Left ventricle myocardium inferior (tissue), 1 donor: ENCODE data around the gene CCR3. TPM values are rescaled to one million over a fixed set of nuclear protein-coding genes. Genes with fewer than 3 reads are reported as not detected.

Experiments
- DNase-seq: peaks from one replicate; pipeline ENCODE4 v3.0.0-alpha.2; 2020
- H3K27ac ChIP-seq: fragments of 200-600 bp; replicated peaks from 2 replicates; pipeline ENCODE4 v1.8.0; 2021
- H3K27me3 ChIP-seq: fragments of 200-600 bp; 2 replicates; pipeline ENCODE4 v1.8.0; 2021; ENCODE audit warnings: low read depth
- H3K36me3 ChIP-seq: fragments of 200-600 bp; 2 replicates; pipeline ENCODE4 v1.8.0; 2021
- H3K4me1 ChIP-seq: fragments of 200-600 bp; 2 replicates; pipeline ENCODE4 v1.8.0; 2021
- H3K4me3 ChIP-seq: fragments of 200-600 bp; 2 replicates; pipeline ENCODE4 v1.8.0; 2021; ENCODE audit warnings: mild to moderate bottlenecking, moderate library complexity
- H3K9me3 ChIP-seq: fragments of 200-600 bp; replicated peaks from 2 replicates; pipeline ENCODE4 v1.8.0; 2021
- CTCF ChIP-seq: fragments of 200-600 bp; IDR thresholded peaks from 2 replicates; pipeline ENCODE4 v1.8.0; 2021; ENCODE audit warnings: antibody characterized with exemption, mild to moderate bottlenecking, borderline replicate concordance
- intact Hi-C: fragments of 100-400 bp; cut with micrococcal nuclease; formaldehyde crosslinking; loops from one replicate; pipeline ENCODE4 v1.11.0; 2022
- total RNA-seq: library from RNA; stranded (reverse); fragmentation: NEBNext Ultra II Directional; extraction: Animal tissue kit (Norgen Biotek cat#: 25700); gene quantifications from one replicate; pipeline ENCODE4 v1.2.1, GENCODE V29; 2021
- donor health status: DM: no; HTN: yes; CAD: no; lungs with severe emphysema.

CCR3 gene
- total RNA-seq, 1 donor from 2014 or later: not detected

GRCh38 chr3:46312991-46313390, 70.7 kb downstream of the CCR3 start:
- Histone ChIP-seq H3K27ac (no peak overlapping the region), H3K36me3 (no peaks in the 10 kb centered on the region), H3K9me3 (no peaks in the 10 kb centered on the region), H3K4me1 (peaks cover 3% of the 10 kb centered on the region), H3K27me3 (peaks cover 16% of the 10 kb centered on the region), H3K4me3 (no peak overlapping the region)
- TF ChIP-seq CTCF: no peak
- no peak for DNase-seq
- intact Hi-C loops: no loop called here

GRCh38 chr3:46314517-46314916, 72.3 kb downstream of the CCR3 start:
- intact Hi-C loops: no loop called here
- Histone ChIP-seq H3K4me3 (no peak overlapping the region), H3K9me3 (no peaks in the 10 kb centered on the region), H3K4me1 (peaks cover 3% of the 10 kb centered on the region), H3K36me3 (no peaks in the 10 kb centered on the region), H3K27me3 (peaks cover 5% of the 10 kb centered on the region), H3K27ac (no peak overlapping the region)
- no peak for TF ChIP-seq CTCF
- DNase-seq: no peak

GRCh38 chr3:46316206-46316605, 73.9 kb downstream of the CCR3 start:
- H3K4me3 ChIP-seq: no peak overlapping the region
- H3K27ac ChIP-seq: no peak overlapping the region
- no peak for TF ChIP-seq CTCF
- intact Hi-C loops: no loop called here
- no peaks in the 10 kb centered on the region for H3K36me3 ChIP-seq
- H3K9me3 ChIP-seq: no peaks in the 10 kb centered on the region
- DNase-seq: no peak
- H3K4me1 ChIP-seq: peaks cover 3% of the 10 kb centered on the region
- H3K27me3 ChIP-seq: peaks cover 7% of the 10 kb centered on the region

Other genes with a start within 250 kb of the CCR3 start
- 121 TPM for gene FYCO1, start 246.6 kb upstream of the CCR3 start, total RNA-seq
- not detected for gene XCR1, start 215.0 kb upstream of the CCR3 start, total RNA-seq
- gene CCR1, start 34.1 kb upstream of the CCR3 start, total RNA-seq: 2.0 TPM
- 0.63 TPM for gene CCR2, start 111.7 kb downstream of the CCR3 start, total RNA-seq
- gene CCR5, start 128.5 kb downstream of the CCR3 start, total RNA-seq: 0.22 TPM
- 1.5 TPM for gene CCRL2, start 164.8 kb downstream of the CCR3 start, total RNA-seq
- 2.7 TPM for gene LTF, start 222.4 kb downstream of the CCR3 start, total RNA-seq